GM23338 (cell line): ENCODE data around the gene THAP5. TPM values are rescaled to one million over a fixed set of nuclear protein-coding genes. Genes with fewer than 3 reads are reported as not detected.

ENCODE experiments used
- ATAC-seq: fragments of 200-7000 bp; cut with Tn5 transposase; 3 replicates; pipeline ENCODE4 v1.9.1; 2020
- DNase-seq: peaks from one replicate; pipeline ENCODE4 v3.0.0-alpha.2; 2015; ENCODE audit warnings: low spot score
- H2AFZ ChIP-seq: fragments of 200-600 bp; sonication (generic); 2 replicates; pipeline ENCODE4 v1.8.0; 2016; ENCODE audit warnings: antibody characterized with exemption, mild to moderate bottlenecking, moderate library complexity
- H3F3A ChIP-seq: fragments of 200-600 bp; sonication (generic); replicated peaks from 2 replicates; pipeline ENCODE4 v1.8.0; 2017; ENCODE audit warnings: antibody characterized with exemption, mixed run types, low read depth
- H3K27ac ChIP-seq: fragments of 200-600 bp; sonication (generic); 2 replicates; pipeline ENCODE4 v1.6.1; 2016; ENCODE audit warnings: low read depth
- H3K27me3 ChIP-seq: fragments of 200-600 bp; sonication (generic); 2 replicates; pipeline ENCODE4 v1.8.0; 2016; ENCODE audit warnings: mild to moderate bottlenecking, mixed run types, moderate library complexity; ENCODE audit not compliant: insufficient read depth
- H3K36me3 ChIP-seq: fragments of 200-600 bp; sonication (generic); 2 replicates; pipeline ENCODE4 v1.8.0; 2016; ENCODE audit warnings: mild to moderate bottlenecking; ENCODE audit not compliant: insufficient read depth
- H3K4me1 ChIP-seq: fragments of 200-600 bp; sonication (generic); 2 replicates; pipeline ENCODE4 v1.8.0; 2016; ENCODE audit warnings: mild to moderate bottlenecking, moderate library complexity; ENCODE audit not compliant: insufficient read depth
- H3K4me2 ChIP-seq: fragments of 200-600 bp; sonication (generic); 2 replicates; pipeline ENCODE4 v1.7.1; 2017; ENCODE audit warnings: mixed run types
- H3K4me3 ChIP-seq: fragments of 200-600 bp; sonication (generic); 2 replicates; pipeline ENCODE4 v1.6.1; 2016; ENCODE audit warnings: mixed run types
- H3K79me2 ChIP-seq: fragments of 200-600 bp; sonication (generic); replicated peaks from 2 replicates; pipeline ENCODE4 v1.8.0; 2017; ENCODE audit warnings: mild to moderate bottlenecking; ENCODE audit not compliant: insufficient read depth
- H3K9me2 ChIP-seq: fragments of 200-600 bp; sonication (generic); 2 replicates; pipeline ENCODE4 v1.8.0; 2017; ENCODE audit not compliant: insufficient read depth
- H4K20me1 ChIP-seq: fragments of 200-600 bp; sonication (generic); replicated peaks from 2 replicates; pipeline ENCODE4 v1.8.0; 2017; ENCODE audit warnings: mild to moderate bottlenecking; ENCODE audit not compliant: insufficient read depth
- H3K27ac Mint-ChIP-seq: 2 replicates; pipeline ENCODE4 v1.8.0; 2020; ENCODE audit warnings: inconsistent platforms, mild to moderate bottlenecking, moderate library complexity, mixed read lengths
- H3K27me3 Mint-ChIP-seq: 3 replicates; pipeline ENCODE4 v1.8.0; 2022; ENCODE audit warnings: low read depth, mild to moderate bottlenecking, moderate library complexity, mixed read lengths, inconsistent platforms; ENCODE audit not compliant: insufficient read depth, poor library complexity
- H3K36me3 Mint-ChIP-seq: 3 replicates; pipeline ENCODE4 v1.8.0; 2021; ENCODE audit warnings: low read depth, mild to moderate bottlenecking, inconsistent platforms, moderate library complexity, mixed read lengths
- H3K4me1 Mint-ChIP-seq: 3 replicates; pipeline ENCODE4 v1.8.0; 2020; ENCODE audit warnings: mild to moderate bottlenecking, inconsistent platforms, mixed read lengths
- H3K4me3 Mint-ChIP-seq: 3 replicates; pipeline ENCODE4 v1.8.0; 2021; ENCODE audit warnings: moderate library complexity, mild to moderate bottlenecking, inconsistent platforms, mixed read lengths
- H3K9me3 Mint-ChIP-seq: 3 replicates; pipeline ENCODE4 v1.8.0; 2020; ENCODE audit warnings: moderate library complexity, mild to moderate bottlenecking, inconsistent platforms, mixed read lengths
- CREB1 ChIP-seq: fragments of 250-450 bp; sonication (Bioruptor Pico); IDR thresholded peaks from 2 replicates; pipeline ENCODE4 v1.5.0; 2020; ENCODE audit warnings: low read depth, mild to moderate bottlenecking, moderate library complexity
- EZH2 ChIP-seq: fragments of 200-600 bp; sonication (generic); IDR thresholded peaks from one replicate; pipeline ENCODE4 v1.8.0; 2017; ENCODE audit warnings: antibody characterized with exemption, mild to moderate bottlenecking, low read depth; ENCODE audit not compliant: unreplicated experiment
- EZH2phosphoT487 ChIP-seq: fragments of 200-600 bp; sonication (generic); IDR thresholded peaks from one replicate; pipeline ENCODE4 v1.8.1; 2018; ENCODE audit warnings: antibody characterized with exemption; ENCODE audit not compliant: unreplicated experiment
- JUNB ChIP-seq: IDR thresholded peaks from one replicate; pipeline ENCODE4 v1.6.1; 2016; ENCODE audit warnings: antibody characterized with exemption; ENCODE audit not compliant: unreplicated experiment
- POLR2AphosphoS5 ChIP-seq: IDR thresholded peaks from 2 replicates; pipeline ENCODE4 v1.6.1; 2016; ENCODE audit warnings: antibody characterized with exemption, low read depth
- ZNF114 ChIP-seq: fragments of 250-450 bp; sonication (Bioruptor Pico); IDR thresholded peaks from 2 replicates; pipeline ENCODE4 v1.5.0; 2020; ENCODE audit warnings: mild to moderate bottlenecking, moderate library complexity
- ZNF331 ChIP-seq: fragments of 250-450 bp; sonication (Bioruptor Pico); IDR thresholded peaks from 2 replicates; pipeline ENCODE4 v1.5.0; 2020; ENCODE audit warnings: low read depth, mild to moderate bottlenecking, moderate library complexity
- polyA plus RNA-seq: library from polyadenylated mRNA; unstranded; fragments of >200 nt; fragmentation: Nextera tagmentation; extraction: Ambion mirVana; gene quantifications from 2 replicates; pipeline ENCODE4 v1.2.1, GENCODE V29; 2016
- total RNA-seq: library from RNA; depleted of rRNA; stranded (reverse); fragments of >200 nt; shearing (Covaris generic); gene quantifications from 2 replicates; pipeline ENCODE4 v1.2.3, GENCODE V29; 2014
- TF ChIP-seq, protein P1 (sequence below): IDR thresholded peaks from 2 replicates; pipeline ENCODE4 v1.6.1; 2016; ENCODE audit warnings: antibody characterized with exemption
- TF ChIP-seq, protein P2 (sequence below): IDR thresholded peaks from one replicate; pipeline ENCODE4 v1.6.1; 2018; ENCODE audit warnings: antibody characterized with exemption; ENCODE audit not compliant: unreplicated experiment
- TF ChIP-seq, protein P3 (sequence below), 2 experiments: fragments of 200-600 bp in 1 of 2; sonication (generic) in 1 of 2; conservative IDR thresholded peaks; 2 replicates each; pipeline versions ENCODE4 v1.5.1 to v1.6.1; 2016 to 2017; ENCODE audit warnings: antibody characterized with exemption in 2 of 2, low read depth in 2 of 2, mild to moderate bottlenecking in 2 of 2, moderate library complexity in 1 of 2
- TF ChIP-seq, protein P4 (sequence below): fragments of 250-450 bp; sonication (Bioruptor Pico); IDR thresholded peaks from 2 replicates; pipeline ENCODE4 v1.5.0; 2020; ENCODE audit warnings: mild to moderate bottlenecking, moderate library complexity

Gene THAP5
- total and polyA plus RNA-seq, 2 experiments from 2014 or later, result 18.2 to 32.3 TPM

DNA sequence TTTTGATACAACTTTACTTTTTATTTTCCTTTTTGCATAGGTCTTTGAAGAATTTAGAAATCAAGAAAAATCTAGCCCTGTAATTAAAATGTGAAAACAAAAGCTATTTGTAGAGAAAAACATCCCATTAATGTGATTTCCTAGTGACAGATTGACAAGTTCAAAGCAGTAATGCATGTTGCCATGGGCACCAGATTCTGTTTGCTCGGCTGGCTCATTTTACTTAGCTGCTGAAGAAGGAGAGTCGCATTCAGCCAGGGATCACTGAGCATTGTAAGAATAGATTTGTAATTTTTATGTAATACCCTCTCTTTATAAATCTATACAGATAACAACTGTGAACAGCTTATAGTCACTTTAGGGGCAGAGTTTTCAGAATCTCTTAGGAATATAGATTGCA, 28.6 kb upstream of the THAP5 start:
- Histone ChIP-seq H3K4me1 (peaks cover 12% of the 10 kb centered on the region; the same call in 1 of the 2 replicates), H3K27me3 (no peaks in the 10 kb centered on the region), H3K4me3 (no peak overlapping the region), H3K4me2 (no peak overlapping the region), H3K36me3 (no peaks in the 10 kb centered on the region), H3K9me2 (peaks cover 4% of the 10 kb centered on the region), H2AFZ (no peak overlapping the region), H3F3A (no peaks in the 10 kb centered on the region), H4K20me1 (no peaks in the 10 kb centered on the region), H3K79me2 (no peaks in the 10 kb centered on the region), H3K27ac (no peak overlapping the region)
- Mint-ChIP-seq H3K27ac (no peak overlapping the region), H3K27me3 (peaks cover 1% of the 10 kb centered on the region), H3K4me3 (no peak overlapping the region), H3K36me3 (no peaks in the 10 kb centered on the region), H3K9me3 (no peaks in the 10 kb centered on the region), H3K4me1 (peaks cover 31% of the 10 kb centered on the region)
- TF ChIP-seq CREB1 (CRISPR knock-in tag) (no peak), POLR2AphosphoS5 (no peak), EZH2phosphoT487 (no peak), JUNB (no peak), EZH2 (no peak), ZNF331 (no peak), ZNF114 (no peak)
- TF ChIP-seq, protein P1, sequence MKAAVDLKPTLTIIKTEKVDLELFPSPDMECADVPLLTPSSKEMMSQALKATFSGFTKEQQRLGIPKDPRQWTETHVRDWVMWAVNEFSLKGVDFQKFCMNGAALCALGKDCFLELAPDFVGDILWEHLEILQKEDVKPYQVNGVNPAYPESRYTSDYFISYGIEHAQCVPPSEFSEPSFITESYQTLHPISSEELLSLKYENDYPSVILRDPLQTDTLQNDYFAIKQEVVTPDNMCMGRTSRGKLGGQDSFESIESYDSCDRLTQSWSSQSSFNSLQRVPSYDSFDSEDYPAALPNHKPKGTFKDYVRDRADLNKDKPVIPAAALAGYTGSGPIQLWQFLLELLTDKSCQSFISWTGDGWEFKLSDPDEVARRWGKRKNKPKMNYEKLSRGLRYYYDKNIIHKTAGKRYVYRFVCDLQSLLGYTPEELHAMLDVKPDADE, result no peak
- TF ChIP-seq, protein P2, sequence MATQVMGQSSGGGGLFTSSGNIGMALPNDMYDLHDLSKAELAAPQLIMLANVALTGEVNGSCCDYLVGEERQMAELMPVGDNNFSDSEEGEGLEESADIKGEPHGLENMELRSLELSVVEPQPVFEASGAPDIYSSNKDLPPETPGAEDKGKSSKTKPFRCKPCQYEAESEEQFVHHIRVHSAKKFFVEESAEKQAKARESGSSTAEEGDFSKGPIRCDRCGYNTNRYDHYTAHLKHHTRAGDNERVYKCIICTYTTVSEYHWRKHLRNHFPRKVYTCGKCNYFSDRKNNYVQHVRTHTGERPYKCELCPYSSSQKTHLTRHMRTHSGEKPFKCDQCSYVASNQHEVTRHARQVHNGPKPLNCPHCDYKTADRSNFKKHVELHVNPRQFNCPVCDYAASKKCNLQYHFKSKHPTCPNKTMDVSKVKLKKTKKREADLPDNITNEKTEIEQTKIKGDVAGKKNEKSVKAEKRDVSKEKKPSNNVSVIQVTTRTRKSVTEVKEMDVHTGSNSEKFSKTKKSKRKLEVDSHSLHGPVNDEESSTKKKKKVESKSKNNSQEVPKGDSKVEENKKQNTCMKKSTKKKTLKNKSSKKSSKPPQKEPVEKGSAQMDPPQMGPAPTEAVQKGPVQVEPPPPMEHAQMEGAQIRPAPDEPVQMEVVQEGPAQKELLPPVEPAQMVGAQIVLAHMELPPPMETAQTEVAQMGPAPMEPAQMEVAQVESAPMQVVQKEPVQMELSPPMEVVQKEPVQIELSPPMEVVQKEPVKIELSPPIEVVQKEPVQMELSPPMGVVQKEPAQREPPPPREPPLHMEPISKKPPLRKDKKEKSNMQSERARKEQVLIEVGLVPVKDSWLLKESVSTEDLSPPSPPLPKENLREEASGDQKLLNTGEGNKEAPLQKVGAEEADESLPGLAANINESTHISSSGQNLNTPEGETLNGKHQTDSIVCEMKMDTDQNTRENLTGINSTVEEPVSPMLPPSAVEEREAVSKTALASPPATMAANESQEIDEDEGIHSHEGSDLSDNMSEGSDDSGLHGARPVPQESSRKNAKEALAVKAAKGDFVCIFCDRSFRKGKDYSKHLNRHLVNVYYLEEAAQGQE, result no peak
- TF ChIP-seq, protein P3, sequence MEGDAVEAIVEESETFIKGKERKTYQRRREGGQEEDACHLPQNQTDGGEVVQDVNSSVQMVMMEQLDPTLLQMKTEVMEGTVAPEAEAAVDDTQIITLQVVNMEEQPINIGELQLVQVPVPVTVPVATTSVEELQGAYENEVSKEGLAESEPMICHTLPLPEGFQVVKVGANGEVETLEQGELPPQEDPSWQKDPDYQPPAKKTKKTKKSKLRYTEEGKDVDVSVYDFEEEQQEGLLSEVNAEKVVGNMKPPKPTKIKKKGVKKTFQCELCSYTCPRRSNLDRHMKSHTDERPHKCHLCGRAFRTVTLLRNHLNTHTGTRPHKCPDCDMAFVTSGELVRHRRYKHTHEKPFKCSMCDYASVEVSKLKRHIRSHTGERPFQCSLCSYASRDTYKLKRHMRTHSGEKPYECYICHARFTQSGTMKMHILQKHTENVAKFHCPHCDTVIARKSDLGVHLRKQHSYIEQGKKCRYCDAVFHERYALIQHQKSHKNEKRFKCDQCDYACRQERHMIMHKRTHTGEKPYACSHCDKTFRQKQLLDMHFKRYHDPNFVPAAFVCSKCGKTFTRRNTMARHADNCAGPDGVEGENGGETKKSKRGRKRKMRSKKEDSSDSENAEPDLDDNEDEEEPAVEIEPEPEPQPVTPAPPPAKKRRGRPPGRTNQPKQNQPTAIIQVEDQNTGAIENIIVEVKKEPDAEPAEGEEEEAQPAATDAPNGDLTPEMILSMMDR (conservative IDR thresholded peaks at IDR 0.05; ENCODE audit: low read depth in 2 of 2), result no peak
- TF ChIP-seq, protein P4, sequence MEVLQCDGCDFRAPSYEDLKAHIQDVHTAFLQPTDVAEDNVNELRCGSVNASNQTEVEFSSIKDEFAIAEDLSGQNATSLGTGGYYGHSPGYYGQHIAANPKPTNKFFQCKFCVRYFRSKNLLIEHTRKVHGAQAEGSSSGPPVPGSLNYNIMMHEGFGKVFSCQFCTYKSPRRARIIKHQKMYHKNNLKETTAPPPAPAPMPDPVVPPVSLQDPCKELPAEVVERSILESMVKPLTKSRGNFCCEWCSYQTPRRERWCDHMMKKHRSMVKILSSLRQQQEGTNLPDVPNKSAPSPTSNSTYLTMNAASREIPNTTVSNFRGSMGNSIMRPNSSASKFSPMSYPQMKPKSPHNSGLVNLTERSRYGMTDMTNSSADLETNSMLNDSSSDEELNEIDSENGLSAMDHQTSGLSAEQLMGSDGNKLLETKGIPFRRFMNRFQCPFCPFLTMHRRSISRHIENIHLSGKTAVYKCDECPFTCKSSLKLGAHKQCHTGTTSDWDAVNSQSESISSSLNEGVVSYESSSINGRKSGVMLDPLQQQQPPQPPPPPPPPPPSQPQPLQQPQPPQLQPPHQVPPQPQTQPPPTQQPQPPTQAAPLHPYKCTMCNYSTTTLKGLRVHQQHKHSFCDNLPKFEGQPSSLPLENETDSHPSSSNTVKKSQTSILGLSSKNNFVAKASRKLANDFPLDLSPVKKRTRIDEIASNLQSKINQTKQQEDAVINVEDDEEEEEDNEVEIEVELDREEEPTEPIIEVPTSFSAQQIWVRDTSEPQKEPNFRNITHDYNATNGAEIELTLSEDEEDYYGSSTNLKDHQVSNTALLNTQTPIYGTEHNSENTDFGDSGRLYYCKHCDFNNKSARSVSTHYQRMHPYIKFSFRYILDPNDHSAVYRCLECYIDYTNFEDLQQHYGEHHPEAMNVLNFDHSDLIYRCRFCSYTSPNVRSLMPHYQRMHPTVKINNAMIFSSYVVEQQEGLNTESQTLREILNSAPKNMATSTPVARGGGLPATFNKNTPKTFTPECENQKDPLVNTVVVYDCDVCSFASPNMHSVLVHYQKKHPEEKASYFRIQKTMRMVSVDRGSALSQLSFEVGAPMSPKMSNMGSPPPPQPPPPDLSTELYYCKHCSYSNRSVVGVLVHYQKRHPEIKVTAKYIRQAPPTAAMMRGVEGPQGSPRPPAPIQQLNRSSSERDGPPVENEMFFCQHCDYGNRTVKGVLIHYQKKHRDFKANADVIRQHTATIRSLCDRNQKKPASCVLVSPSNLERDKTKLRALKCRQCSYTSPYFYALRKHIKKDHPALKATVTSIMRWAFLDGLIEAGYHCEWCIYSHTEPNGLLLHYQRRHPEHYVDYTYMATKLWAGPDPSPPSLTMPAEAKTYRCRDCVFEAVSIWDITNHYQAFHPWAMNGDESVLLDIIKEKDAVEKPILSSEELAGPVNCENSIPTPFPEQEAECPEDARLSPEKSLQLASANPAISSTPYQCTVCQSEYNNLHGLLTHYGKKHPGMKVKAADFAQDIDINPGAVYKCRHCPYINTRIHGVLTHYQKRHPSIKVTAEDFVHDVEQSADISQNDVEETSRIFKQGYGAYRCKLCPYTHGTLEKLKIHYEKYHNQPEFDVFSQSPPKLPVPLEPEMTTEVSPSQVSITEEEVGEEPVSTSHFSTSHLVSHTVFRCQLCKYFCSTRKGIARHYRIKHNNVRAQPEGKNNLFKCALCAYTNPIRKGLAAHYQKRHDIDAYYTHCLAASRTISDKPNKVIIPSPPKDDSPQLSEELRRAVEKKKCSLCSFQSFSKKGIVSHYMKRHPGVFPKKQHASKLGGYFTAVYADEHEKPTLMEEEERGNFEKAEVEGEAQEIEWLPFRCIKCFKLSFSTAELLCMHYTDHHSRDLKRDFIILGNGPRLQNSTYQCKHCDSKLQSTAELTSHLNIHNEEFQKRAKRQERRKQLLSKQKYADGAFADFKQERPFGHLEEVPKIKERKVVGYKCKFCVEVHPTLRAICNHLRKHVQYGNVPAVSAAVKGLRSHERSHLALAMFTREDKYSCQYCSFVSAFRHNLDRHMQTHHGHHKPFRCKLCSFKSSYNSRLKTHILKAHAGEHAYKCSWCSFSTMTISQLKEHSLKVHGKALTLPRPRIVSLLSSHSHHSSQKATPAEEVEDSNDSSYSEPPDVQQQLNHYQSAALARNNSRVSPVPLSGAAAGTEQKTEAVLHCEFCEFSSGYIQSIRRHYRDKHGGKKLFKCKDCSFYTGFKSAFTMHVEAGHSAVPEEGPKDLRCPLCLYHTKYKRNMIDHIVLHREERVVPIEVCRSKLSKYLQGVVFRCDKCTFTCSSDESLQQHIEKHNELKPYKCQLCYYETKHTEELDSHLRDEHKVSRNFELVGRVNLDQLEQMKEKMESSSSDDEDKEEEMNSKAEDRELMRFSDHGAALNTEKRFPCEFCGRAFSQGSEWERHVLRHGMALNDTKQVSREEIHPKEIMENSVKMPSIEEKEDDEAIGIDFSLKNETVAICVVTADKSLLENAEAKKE (CRISPR knock-in tag), result no peak
- ATAC-seq (no peak), DNase-seq (peak; percentile 27)
